ENCODE measurements around the gene IQGAP1. TPM values are rescaled to one million over a fixed set of nuclear protein-coding genes. Genes with fewer than 3 reads are reported as not detected.

IQGAP1 gene
- total and polyA plus RNA-seq, 2 experiments from 2014 or later, result 65.8 to 125 TPM

- 82% methylated on average over 4 of the region's 4 CpGs for WGBS (ENCODE audit: low lambda C conversion rate, missing lambda C conversion rate)
- H3K27ac ChIP-seq, result peak overlapping the region; percentile 34
- no peak overlapping the region for H3K4me3 ChIP-seq
- no peaks in the 10 kb centered on the region for H4K20me1 ChIP-seq (ENCODE audit: insufficient read depth, poor library complexity, severe bottlenecking)
- no peak for DNase-seq (ENCODE audit: low spot score)
- no peaks in the 10 kb centered on the region for H3K9me2 ChIP-seq (replicated peaks; ENCODE audit: insufficient read depth)
- H3K79me2 ChIP-seq, result peaks cover 17% of the 10 kb centered on the region
- no peaks in the 10 kb centered on the region for H3K9me3 ChIP-seq (ENCODE audit: low read depth)
- TF ChIP-seq EZH2phosphoT487 (IDR thresholded peaks at IDR 0.05; ENCODE audit: low read depth, severe bottlenecking, unreplicated experiment) (no peak), EZH2 (IDR thresholded peaks at IDR 0.05; ENCODE audit: borderline replicate concordance) (no peak)
- TF ChIP-seq, protein P1, sequence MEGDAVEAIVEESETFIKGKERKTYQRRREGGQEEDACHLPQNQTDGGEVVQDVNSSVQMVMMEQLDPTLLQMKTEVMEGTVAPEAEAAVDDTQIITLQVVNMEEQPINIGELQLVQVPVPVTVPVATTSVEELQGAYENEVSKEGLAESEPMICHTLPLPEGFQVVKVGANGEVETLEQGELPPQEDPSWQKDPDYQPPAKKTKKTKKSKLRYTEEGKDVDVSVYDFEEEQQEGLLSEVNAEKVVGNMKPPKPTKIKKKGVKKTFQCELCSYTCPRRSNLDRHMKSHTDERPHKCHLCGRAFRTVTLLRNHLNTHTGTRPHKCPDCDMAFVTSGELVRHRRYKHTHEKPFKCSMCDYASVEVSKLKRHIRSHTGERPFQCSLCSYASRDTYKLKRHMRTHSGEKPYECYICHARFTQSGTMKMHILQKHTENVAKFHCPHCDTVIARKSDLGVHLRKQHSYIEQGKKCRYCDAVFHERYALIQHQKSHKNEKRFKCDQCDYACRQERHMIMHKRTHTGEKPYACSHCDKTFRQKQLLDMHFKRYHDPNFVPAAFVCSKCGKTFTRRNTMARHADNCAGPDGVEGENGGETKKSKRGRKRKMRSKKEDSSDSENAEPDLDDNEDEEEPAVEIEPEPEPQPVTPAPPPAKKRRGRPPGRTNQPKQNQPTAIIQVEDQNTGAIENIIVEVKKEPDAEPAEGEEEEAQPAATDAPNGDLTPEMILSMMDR (IDR thresholded peaks at IDR 0.05; ENCODE audit: poor library complexity), result no peak
- H3K4me2 ChIP-seq, result no peak overlapping the region
- H3K36me3 ChIP-seq (replicated peaks; ENCODE audit: insufficient read depth, low read depth), result no peaks in the 10 kb centered on the region
- H3K27me3 ChIP-seq, result no peaks in the 10 kb centered on the region
- H2AFZ ChIP-seq, result no peak overlapping the region
- H3K4me1 ChIP-seq (ENCODE audit: insufficient read depth), result peaks cover 7% of the 10 kb centered on the region
These were observed 71.3 kb downstream of the IQGAP1 start for GRCh38 chr15:90459368-90459767.

GRCh38 chr15:90460142-90460824, 72.2 kb downstream of the IQGAP1 start:
- Histone ChIP-seq H3K9me3 (ENCODE audit: low read depth) (no peaks in the 10 kb centered on the region), H3K4me2 (no peak overlapping the region), H3K36me3 (replicated peaks; ENCODE audit: insufficient read depth, low read depth) (no peaks in the 10 kb centered on the region), H4K20me1 (ENCODE audit: insufficient read depth, poor library complexity, severe bottlenecking) (no peaks in the 10 kb centered on the region), H3K4me1 (ENCODE audit: insufficient read depth) (peaks cover 13% of the 10 kb centered on the region), H2AFZ (no peak overlapping the region), H3K27me3 (no peaks in the 10 kb centered on the region), H3K79me2 (peaks cover 21% of the 10 kb centered on the region), H3K4me3 (no peak overlapping the region), H3K27ac (peak overlapping the region; percentile 34), H3K9me2 (replicated peaks; ENCODE audit: insufficient read depth) (no peaks in the 10 kb centered on the region)
- DNase-seq (ENCODE audit: low spot score), result no peak
- 84% methylated on average over 6 of the region's 6 CpGs for WGBS (ENCODE audit: low lambda C conversion rate, missing lambda C conversion rate)
- no peak for TF ChIP-seq EZH2 (IDR thresholded peaks at IDR 0.05; ENCODE audit: borderline replicate concordance)
- TF ChIP-seq EZH2phosphoT487 (IDR thresholded peaks at IDR 0.05; ENCODE audit: low read depth, severe bottlenecking, unreplicated experiment), result no peak
- TF ChIP-seq, protein P1 (IDR thresholded peaks at IDR 0.05; ENCODE audit: poor library complexity), result no peak

GRCh38 chr15:90463381-90463780, 75.3 kb downstream of the IQGAP1 start:
- Histone ChIP-seq H3K36me3 (replicated peaks; ENCODE audit: insufficient read depth, low read depth) (no peaks in the 10 kb centered on the region), H3K27me3 (no peaks in the 10 kb centered on the region), H3K4me2 (no peak overlapping the region), H3K9me2 (replicated peaks; ENCODE audit: insufficient read depth) (no peaks in the 10 kb centered on the region), H4K20me1 (ENCODE audit: insufficient read depth, poor library complexity, severe bottlenecking) (no peaks in the 10 kb centered on the region), H3K4me1 (ENCODE audit: insufficient read depth) (peaks cover 16% of the 10 kb centered on the region), H3K9me3 (ENCODE audit: low read depth) (no peaks in the 10 kb centered on the region), H2AFZ (no peak overlapping the region), H3K27ac (no peak overlapping the region), H3K4me3 (no peak overlapping the region), H3K79me2 (peaks cover 26% of the 10 kb centered on the region)
- WGBS (ENCODE audit: low lambda C conversion rate, missing lambda C conversion rate), result 96% methylated on average over 3 of the region's 3 CpGs
- no peak for DNase-seq (ENCODE audit: low spot score)
- TF ChIP-seq EZH2 (IDR thresholded peaks at IDR 0.05; ENCODE audit: borderline replicate concordance), result no peak

- TF ChIP-seq, protein P1 (IDR thresholded peaks at IDR 0.05; ENCODE audit: poor library complexity), result no peak
- no peak for TF ChIP-seq EZH2phosphoT487 (IDR thresholded peaks at IDR 0.05; ENCODE audit: low read depth, severe bottlenecking, unreplicated experiment)
- TF ChIP-seq EZH2 (IDR thresholded peaks at IDR 0.05; ENCODE audit: borderline replicate concordance), result no peak
- Histone ChIP-seq H3K4me2 (no peak overlapping the region), H3K9me3 (ENCODE audit: low read depth) (no peaks in the 10 kb centered on the region), H3K27me3 (no peaks in the 10 kb centered on the region), H3K79me2 (peaks cover 23% of the 10 kb centered on the region), H3K9me2 (replicated peaks; ENCODE audit: insufficient read depth) (no peaks in the 10 kb centered on the region), H2AFZ (no peak overlapping the region), H3K4me1 (ENCODE audit: insufficient read depth) (peaks cover 9% of the 10 kb centered on the region), H4K20me1 (ENCODE audit: insufficient read depth, poor library complexity, severe bottlenecking) (no peaks in the 10 kb centered on the region), H3K36me3 (replicated peaks; ENCODE audit: insufficient read depth, low read depth) (no peaks in the 10 kb centered on the region), H3K27ac (no peak overlapping the region), H3K4me3 (no peak overlapping the region)
- DNase-seq (ENCODE audit: low spot score), result no peak
- WGBS (ENCODE audit: low lambda C conversion rate, missing lambda C conversion rate), result 85% methylated on average over 7 of the region's 7 CpGs
These were observed 77.3 kb downstream of the IQGAP1 start for GRCh38 chr15:90465140-90465929.

Data from hepatocyte (in vitro differentiated cells).